ENCODE results near the gene MAG.

Gene MAG

DNA sequence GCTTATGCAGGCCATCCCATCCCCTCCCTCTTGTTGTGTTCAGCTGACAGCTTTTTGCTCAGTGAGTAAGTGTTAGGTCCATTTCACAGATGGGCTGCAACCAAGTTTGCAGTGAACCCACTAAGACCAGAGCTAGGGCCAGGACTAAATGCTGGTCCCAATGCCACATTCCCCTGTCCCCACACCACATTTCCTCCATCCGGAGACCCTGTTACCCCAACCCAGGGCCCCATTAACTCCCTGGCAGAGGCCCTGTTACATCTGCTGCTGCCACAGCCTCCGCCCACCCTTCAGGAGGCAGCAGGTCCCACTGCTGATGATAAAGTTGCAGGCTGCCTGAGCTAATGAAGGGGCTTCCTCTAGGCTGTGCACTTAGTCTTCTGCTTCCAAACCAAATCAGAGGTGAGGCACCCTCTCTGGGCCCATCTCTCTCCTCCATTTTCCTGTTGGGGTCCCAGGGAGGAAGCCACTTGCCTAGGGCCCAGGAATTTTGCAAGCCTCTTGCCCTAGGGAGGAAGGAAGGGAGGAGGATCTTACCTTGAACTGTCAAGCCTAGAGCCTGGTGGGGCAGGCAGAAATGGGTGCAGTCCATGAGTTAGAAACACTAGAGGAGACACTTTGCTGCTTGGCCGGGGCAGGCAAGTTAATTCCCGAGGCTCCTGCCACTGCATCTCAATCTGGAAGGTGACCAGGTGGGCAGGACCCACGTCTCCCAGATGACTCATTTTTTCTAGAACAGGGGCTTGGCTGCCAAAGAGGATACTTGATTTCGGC is 26.6 kb upstream of the MAG start:
- no peak for DNase-seq (ENCODE audit: low read depth)

DNA sequence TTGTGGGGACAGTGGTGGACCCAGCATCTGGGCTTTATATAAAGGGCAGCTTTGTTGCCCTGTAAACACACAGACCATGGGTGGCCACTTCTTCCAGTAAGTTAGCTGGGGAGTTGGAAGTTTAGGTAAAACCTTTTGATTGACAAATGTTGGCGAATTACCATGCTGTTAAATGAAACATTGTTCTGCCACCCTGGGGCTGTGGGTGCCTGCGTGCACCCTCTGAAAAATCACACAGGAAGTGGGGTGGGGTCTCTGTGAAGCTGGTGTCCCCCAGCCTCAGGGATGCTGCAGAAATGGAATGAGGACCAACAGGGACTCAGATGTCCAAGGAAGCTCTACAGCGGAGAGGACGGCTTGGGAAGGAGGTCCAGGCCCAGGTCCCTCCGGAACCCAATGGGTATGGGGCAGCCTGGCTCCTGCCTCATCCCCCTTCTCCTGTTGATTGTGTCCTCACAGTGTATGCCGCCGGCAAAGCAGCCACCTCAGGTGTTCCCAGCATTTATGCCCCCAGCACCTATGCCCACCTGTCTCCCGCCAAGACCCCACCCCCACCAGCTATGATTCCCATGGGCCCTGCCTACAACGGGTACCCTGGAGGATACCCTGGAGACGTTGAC is 26.0 kb upstream of the MAG start:
- DNase-seq (ENCODE audit: low read depth), result no peak

DNA sequence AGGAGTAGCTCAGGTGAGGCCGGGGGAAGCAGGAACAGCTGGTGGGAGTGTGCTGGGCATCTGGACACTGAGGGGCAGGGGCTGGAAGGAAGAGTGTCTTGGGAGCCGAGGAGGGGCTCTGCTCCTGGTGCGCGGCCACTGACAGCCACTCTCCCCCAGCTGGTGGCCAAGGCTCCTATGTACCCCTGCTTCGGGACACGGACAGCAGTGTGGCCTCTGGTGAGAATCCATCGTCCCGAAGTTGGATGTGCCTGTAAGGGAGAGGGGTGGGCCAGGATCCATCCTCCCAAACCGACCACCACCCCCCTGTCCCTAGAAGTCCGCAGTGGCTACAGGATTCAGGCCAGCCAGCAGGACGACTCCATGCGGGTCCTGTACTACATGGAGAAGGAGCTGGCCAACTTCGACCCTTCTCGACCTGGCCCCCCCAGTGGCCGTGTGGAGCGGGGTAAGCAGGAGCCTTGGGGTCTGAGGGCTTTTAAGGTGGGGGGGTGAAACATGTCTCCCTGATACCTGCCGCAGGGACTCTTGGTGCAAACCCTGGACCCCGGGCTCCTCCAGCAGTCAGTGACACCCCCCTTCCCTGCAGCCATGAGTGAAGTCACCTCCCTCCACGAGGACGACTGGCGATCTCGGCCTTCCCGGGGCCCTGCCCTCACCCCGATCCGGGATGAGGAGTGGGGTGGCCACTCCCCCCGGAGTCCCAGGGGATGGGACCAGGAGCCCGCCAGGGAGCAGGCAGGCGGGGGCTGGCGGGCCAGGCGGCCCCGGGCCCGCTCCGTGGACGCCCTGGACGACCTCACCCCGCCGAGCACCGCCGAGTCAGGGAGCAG is 25.2 kb upstream of the MAG start:
- DNase-seq (ENCODE audit: low read depth), result no peak

DNA sequence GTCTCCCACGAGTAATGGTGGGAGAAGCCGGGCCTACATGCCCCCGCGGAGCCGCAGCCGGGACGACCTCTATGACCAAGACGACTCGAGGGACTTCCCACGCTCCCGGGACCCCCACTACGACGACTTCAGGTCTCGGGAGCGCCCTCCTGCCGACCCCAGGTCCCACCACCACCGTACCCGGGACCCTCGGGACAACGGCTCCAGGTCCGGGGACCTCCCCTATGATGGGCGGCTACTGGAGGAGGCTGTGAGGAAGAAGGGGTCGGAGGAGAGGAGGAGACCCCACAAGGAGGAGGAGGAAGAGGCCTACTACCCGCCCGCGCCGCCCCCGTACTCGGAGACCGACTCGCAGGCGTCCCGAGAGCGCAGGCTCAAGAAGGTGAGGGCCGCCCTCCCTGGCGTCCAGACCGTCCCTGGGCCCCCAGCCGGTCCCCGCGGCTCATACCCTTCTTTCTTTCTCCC is 24.6 kb upstream of the MAG start:
- no peak for DNase-seq (ENCODE audit: low read depth)

DNA sequence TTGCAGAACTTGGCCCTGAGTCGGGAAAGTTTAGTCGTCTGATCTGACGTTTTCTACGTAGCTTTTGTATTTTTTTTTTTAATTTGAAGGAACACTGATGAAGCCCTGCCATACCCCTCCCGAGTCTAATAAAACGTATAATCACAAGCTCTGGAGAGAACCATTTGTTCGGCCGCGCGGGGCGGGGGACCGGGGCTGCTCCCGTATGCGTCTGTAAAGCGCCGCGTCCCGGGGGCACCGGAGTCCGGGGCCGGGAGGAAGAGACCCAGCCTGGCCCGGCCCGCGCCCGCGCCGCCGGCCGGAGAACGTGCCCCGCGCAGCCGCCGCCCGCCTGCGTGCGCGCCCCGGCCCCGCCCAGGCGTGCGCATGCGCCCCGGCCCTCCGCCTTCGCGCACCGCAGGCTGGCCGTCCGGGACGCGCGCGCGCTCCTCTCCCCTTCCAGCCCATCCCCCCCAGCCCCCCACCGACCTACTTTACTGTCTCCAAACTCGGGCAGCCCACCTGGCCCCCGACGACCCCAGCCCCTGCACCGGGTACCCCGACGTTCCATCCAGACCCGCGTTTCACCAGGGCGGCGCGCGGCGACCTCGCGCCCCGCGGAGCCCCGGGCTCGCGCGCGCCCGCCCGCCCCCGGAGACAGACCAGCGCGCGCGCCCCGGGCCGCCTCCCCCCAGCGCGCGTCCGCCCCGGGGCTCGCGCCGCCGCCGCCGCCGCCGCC is 24.0 kb upstream of the MAG start:
- DNase-seq (ENCODE audit: low read depth), result peak; percentile 45

DNA sequence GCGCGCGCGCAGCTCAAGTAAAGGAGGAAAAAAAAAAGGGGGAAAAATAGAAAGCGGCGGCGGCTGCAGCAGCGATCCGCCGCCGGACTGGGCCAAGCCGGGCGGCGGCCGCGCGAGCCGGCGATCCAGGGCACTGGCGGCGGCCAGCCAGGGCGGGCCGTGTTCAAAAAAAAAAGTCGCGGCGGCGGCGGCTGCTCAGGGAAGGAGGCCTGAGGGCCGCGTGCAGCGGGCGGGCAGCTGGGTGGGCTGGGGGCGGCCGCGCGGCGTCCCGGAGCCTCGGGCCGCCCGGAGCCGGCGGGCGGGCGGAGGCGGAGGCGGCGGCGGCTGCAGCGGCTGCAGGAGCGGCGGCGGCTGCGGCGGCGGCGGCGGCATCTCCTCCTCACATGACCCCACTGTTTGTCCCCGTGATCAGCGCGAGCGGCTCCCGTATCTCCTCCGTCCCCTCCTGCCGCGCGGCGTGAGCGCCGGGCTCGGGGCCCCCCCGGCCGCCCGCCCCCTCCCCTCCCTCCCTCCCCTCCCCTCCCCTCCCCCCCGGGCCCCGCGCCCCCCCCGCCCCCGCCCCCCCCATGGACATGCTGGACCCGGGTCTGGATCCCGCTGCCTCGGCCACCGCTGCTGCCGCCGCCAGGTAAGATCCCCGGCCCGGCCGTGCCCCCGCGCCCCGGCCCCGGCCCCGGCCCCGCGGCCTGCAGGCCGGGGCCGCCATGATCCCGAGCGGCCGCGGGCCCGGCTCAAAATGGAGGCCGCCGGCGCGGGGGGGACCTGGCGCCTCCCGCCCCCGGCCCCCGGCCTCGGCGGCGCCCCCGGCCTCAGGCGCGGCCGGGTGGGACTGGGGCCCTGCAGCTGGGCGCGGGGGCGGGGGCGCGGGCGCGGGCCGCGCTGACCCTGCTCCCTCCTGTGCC is 23.2 kb upstream of the MAG start, which contains the start of gene USF2:
USF2 (plus strand) TSS at position 427 of the 902 bp plus-strand sequence; CDS start at position 567, 140 bp downstream.
- DNase-seq (ENCODE audit: low read depth), result no peak

DNA sequence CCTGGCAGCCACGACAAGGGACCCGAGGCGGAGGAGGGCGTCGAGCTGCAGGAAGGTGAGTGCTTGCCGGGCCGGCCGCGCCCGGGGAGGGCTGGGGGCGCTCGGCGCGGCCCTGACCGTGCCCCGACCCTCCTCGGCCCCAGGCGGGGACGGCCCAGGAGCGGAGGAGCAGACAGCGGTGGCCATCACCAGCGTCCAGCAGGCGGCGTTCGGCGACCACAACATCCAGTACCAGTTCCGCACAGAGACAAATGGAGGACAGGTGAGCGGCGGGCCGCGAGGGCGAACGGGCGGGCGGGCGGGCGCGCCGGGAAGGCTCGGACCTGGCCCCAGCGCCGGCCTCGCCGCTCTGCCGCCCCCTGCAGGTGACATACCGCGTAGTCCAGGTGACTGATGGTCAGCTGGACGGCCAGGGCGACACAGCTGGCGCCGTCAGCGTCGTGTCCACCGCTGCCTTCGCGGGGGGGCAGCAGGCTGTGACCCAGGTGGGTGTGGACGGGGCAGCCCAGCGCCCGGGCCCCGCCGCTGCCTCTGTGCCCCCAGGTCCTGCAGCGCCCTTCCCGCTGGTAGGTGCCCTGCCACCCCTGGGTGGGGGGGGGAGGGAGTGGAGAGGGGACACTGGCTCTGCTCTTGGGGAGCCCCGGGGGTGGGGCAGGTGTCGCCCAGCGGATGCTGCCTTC is 22.4 kb upstream of the MAG start:
- DNase-seq (ENCODE audit: low read depth), result peak; percentile 63

DNA sequence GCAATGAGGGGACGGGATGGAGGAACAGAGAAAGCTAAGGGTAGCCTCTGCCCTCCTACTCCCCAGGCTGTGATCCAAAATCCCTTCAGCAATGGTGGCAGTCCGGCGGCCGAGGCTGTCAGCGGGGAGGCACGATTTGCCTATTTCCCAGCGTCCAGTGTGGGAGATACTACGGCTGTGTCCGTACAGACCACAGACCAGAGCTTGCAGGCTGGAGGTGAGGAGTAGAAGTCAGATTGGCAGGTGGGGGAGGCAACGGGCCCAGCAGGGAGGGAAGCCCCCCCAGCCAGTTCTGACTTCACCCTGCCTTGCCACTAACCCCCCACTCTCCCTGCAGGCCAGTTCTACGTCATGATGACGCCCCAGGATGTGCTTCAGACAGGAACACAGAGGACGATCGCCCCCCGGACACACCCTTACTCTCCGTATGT is 21.6 kb upstream of the MAG start:
- no peak for DNase-seq (ENCODE audit: low read depth)

DNA sequence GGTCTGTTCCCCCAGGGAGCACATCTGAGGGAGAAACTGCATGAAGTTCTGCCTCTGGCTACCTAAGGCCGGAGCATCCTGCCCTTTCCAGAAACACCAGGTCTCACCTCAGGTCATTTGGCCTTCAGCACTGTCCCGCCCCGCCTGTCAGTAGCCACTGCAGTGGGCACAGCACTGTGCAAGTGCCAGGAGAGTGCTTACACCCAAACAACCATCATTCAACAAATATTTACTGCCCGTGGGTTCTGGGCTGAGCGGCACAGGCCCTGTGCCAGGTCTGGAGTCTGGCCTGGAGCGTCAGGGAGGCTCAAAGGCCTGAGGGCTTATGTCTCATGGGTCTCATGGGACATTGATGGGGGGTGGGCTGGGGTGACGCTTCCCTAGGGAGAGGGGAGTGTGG is 20.4 kb upstream of the MAG start:
- no peak for DNase-seq (ENCODE audit: low read depth)

DNA sequence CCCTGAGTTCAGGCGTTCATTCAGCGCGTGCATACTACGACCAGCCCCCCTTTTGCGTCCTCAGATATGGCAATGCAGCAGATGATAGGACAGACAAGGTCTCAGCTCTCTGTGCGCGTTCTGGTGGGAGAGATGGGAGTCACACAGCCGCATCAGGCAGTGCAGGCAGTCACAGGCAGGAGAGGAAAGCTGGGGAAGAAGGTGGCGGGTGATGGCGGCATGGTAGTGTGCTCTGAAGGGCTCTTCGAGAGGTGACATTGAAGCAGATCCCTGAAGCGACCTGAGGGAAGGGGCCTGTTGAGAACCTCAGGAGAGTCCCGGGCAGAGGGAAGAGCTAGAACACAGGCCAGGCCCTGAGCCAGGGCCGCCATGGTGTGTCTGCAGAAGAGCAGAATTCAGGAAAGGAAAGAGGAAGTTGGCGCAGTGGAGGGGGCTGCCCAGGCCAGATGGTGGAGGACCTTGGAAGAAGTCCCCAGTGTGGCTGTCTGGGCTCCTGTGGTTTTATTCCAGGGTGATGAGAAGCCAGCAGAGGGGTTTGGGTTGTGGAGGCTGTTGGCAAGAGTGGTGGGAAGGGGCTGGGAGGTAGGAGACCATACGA is 19.7 kb upstream of the MAG start:
- no peak for DNase-seq (ENCODE audit: low read depth)

DNA sequence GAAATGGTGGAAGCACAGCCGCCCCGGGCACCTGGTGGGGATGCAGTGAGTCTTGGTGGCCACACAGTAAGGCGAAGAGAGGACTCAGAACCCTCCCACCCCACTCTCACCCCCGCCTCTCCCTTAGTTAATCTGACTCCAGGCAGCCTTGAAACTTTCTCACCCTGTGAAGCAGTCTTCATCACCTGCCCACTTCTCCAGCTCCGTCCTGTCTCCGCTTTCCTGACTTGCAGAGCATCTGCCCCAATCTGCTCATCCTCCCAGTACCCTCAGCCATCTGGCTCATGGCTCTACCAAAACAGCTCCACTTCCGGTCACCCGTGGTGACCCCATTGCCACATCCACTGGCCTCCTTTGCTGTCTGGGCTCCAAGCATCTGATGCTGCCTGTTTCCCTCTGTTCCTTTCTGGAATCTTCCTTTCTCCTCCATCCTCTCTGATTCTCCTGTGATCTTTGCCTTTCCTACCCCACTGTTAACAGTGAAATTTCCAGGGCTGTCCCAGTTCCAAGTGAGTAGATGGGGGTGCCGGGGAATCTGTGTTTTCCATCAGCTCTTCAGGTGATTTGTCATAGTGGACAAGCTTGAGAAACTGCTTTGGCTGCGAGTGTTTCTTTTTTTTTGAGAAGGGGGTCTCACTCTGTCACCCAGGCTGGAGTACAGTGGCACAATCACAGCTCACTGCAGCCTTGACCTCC is 18.9 kb upstream of the MAG start:
- no peak for DNase-seq (ENCODE audit: low read depth)

DNA sequence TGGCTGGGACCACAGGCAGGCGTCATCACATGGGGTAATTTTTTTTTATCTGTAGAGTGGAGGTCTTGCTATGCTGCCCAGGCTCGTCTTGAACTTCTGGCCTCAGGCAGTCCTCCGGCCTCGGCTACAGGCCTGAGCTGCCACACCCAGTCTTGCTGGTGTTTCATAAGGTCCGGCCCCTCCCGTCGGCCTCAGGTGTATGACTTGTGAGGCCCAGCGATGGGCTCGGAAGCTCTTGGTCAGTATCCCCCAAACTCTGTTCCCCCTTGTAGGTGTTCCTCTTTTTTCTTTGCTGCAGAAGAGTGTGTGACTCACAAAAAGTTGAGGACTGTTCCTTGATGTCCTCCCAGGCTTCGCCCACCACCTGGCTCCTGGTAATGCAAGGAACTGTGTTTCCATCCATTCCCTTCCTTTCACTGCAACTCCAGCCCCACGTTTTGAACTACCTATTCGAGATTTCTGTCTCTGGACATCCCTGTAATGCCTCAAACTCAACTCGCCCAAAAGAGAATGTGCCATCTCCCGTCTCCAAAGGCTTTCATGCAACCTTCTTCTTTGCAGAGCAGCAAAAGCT is 18.2 kb upstream of the MAG start:
- DNase-seq (ENCODE audit: low read depth), result no peak

DNA sequence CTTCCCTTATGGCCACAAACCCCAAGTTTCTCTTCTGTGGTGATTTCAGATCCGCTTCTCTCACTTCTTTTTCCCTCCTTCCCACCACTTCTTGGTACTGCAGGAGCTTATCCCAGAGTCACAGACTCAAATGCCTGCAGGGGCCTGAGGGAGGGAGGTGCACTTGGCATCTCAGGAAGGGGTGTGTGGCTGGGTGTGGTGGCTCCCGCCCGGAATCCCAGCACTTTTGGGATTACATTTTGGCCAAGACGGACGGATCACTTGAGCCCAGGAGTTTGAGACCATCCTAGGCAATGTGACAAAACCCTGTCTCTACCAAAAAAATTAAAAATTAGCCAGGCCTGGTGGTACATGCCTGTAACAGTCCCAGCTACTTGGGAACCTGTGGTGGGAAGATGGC is 17.6 kb upstream of the MAG start:
- DNase-seq (ENCODE audit: low read depth), result no peak

DNA sequence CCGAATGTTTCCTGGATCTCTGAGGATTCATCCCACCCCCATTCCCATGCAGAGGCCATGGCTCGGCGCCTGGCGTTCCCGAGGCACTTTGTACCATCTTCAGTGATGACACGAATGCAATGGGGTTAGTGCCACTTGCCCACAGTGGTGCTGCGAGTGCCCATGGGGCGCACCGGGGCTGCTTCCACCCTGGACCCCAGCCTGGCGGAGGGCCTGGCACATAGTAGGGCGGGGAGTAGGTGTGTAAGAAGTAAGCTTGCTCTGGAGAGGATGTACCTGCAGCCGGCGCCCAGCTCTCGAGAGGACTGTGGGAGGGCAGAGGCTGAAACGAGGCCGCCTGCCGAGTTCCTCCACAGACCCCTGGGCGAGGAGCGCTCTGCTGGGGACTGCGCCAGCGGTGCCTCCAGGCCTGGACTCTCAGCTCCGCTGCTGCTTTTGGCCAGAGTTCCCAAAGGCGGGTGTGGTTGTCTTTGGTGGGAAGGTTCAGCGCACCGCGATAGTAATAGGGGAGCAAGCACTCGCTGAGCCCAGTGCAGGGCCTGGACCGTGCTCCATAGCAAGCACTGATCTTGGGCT is 15.2 kb upstream of the MAG start:
- DNase-seq (ENCODE audit: low read depth), result no peak

DNA sequence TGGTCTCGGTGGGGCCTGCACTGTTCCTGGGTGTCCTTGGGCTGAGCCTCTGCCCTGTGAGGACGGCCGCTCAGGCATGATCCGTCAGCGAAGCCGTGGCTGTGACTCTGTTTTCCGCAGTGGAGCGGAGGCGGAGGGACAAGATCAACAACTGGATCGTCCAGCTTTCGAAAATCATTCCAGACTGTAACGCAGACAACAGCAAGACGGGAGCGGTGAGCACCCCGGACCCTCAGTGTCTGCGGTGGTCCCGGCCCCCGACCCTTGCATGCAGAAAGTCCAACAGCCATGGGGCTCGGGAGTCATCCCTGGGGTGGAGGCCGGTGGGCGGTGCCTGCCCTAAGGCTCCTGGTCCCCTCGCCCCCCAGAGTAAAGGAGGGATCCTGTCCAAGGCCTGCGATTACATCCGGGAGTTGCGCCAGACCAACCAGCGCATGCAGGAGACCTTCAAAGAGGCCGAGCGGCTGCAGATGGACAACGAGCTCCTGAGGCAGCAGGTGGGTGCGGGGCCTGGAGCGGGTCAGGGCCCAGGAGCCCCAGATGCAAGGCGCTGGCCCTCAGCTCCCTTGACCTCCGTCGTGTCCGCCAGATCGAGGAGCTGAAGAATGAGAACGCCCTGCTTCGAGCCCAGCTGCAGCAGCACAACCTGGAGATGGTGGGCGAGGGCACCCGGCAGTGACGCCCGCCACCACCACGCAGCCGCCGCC is 13.2 kb upstream of the MAG start:
- DNase-seq (ENCODE audit: low read depth), result no peak

DNA sequence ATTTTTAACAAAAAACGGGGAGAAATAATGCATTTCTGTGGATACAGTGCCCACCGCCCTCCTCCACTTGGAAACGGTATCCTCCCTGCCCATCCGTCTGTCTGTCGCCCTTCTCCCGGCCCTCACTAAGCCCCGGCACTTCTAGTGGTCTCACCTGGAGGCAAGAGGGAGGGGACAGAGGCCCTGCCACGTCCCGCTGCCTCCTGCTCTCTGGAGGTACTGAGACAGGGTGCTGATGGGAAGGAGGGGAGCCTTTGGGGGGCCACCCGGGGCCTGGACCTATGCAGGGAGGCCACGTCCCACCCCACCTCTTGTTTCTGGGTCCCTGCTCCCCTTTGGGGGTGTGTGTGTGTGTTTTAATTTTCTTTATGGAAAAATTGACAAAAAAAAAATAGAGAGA is 12.6 kb upstream of the MAG start:
- no peak for DNase-seq (ENCODE audit: low read depth)

DNA sequence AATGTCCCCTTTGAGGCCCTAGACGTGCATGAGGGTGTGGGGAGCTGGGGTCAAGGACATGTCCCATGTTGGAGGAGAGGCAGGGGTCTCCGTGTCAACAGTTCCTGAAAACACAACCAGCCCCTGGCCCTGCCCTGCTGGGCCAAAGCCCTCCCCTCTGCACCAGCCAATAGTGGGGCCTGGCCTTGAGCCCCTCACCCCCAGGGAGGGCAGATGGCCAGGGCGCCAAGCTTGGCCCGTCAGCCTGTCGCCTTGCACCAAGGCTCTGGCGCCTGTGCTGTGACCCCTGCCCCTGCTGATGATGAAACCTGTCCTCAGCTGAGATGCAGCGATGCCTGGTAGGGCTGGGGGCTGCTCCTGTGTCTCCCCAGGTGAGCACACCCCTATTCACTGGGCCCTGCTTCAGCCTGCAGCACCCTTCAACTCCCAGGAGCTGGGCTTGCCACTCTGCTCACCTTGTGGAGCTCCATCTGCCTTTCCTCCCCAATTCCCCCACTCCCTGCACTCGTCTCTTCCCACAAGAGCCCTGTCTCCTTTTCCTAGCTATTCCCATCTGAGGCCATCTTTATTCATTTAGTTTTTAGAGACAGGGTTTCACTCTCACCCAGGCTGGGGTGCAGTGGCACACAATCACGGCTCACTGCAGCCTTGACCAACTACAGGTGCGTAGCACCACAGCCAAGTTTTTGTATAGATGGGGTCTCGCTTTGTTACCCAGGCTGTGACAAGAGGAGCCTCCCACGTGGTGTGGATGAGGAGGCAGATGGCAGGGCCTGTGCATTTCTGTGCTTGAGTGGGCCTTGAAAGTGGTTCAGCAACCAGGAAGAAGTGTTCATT is 11.8 kb upstream of the MAG start:
- DNase-seq (ENCODE audit: low read depth), result no peak
